ENCODE results near the gene TMCC2. TPM values are rescaled to one million over a fixed set of nuclear protein-coding genes. Genes with fewer than 3 reads are reported as not detected.

The TMCC2 gene
- total and polyA plus RNA-seq, 2 of the 4 experiments (the other 2 are of a cell fraction) = 2.0 to 4.2 TPM

- Histone ChIP-seq H3K4me3 (ENCODE audit: insufficient read depth, low read depth, low read length) (no peak overlapping the region), H3K27ac (ENCODE audit: insufficient read depth, low read length) (no peak overlapping the region), H2BK20ac (ENCODE audit: low read depth, low read length) (no peak overlapping the region), H3K18ac (ENCODE audit: low read depth, low read length) (no peak overlapping the region), H3K27me3 (ENCODE audit: control insufficient read depth, insufficient read depth, low read length) (no peaks in the 10 kb centered on the region), H4K20me1 (ENCODE audit: insufficient read depth, low read length) (no peaks in the 10 kb centered on the region), H2BK15ac (ENCODE audit: low read depth, low read length) (no peak overlapping the region), H4K91ac (ENCODE audit: insufficient read depth, low read depth, low read length) (no peak overlapping the region), H3K4me1 (ENCODE audit: control insufficient read depth, insufficient read depth, low read length) (peaks cover 12% of the 10 kb centered on the region), H3K4me2 (ENCODE audit: low read depth, low read length) (no peak overlapping the region), H2AFZ (replicated peaks; ENCODE audit: low read length, poor library complexity) (peak overlapping the region; percentile 17), H3K14ac (replicated peaks; ENCODE audit: low read depth, low read length) (no peak overlapping the region), H3K9me1 (ENCODE audit: insufficient read depth, low read length) (peaks cover 9% of the 10 kb centered on the region), H3K23ac (ENCODE audit: low read depth, low read length) (no peak overlapping the region), H3K9me3 (ENCODE audit: control insufficient read depth, insufficient read depth, low read length) (no peaks in the 10 kb centered on the region), H3K79me1 (ENCODE audit: low read depth in 1 of 2, low read length in 2 of 2) (peaks cover 2 to 3% of the 10 kb centered on the region in 2 experiments; a peak in 2 of 4 replicates), H4K5ac (ENCODE audit: low read depth, low read length) (no peak overlapping the region), H2AK5ac (ENCODE audit: low read depth, low read length) (no peak overlapping the region; the same call in 1 of the 2 replicates), H4K8ac (ENCODE audit: low read depth in 2 of 2, low read length in 2 of 2) (no peak overlapping the region), H3K56ac (ENCODE audit: extremely low read depth, insufficient read depth, low read length) (no peak overlapping the region), H2BK5ac (ENCODE audit: low read depth, low read length, poor library complexity, severe bottlenecking) (no peak overlapping the region), H3K36me3 (ENCODE audit: control insufficient read depth, insufficient read depth, low read length) (peaks cover 2% of the 10 kb centered on the region; the same call in 1 of the 2 replicates), H3K9ac (ENCODE audit: low read depth, low read length) (no peak overlapping the region), H2BK120ac (ENCODE audit: low read depth, low read length) (no peak overlapping the region), H2AK9ac (replicated peaks; ENCODE audit: low read depth, low read length, poor library complexity) (no peak overlapping the region), H3K4ac (ENCODE audit: low read depth, low read length) (no peak overlapping the region)
- DNase-seq = no peak
- no peak for ATAC-seq (ENCODE audit: low read depth)
- WGBS, 2 experiments (ENCODE audit: extremely low coverage in 2 of 2, insufficient read length in 1 of 2) = 88% methylated on average over 44 of the region's 48 CpGs; no CpG with 5 or more reads in 1 of the 2 experiments
- in situ Hi-C loops (cut with MboI; ENCODE audit: low sequenced_read_pairs) = loop anchor here (25.0 kb wide), 1 partner anchor 457 kb away; no protein-coding TSS in a partner anchor
- POLR2A ChIA-PET (ENCODE audit: unreplicated experiment) = no interaction called here
- no peak for TF ChIP-seq ELK1 (IDR thresholded peaks at IDR 0.05; ENCODE audit: borderline replicate concordance, low read depth, low read length)
- no peak for TF ChIP-seq RFX5 (IDR thresholded peaks at IDR 0.05; ENCODE audit: low read depth, low read length)
- no peak for TF ChIP-seq RAD21 (IDR thresholded peaks at IDR 0.05; ENCODE audit: low read length)
- TF ChIP-seq BHLHE40 (IDR thresholded peaks at IDR 0.05; ENCODE audit: low read depth, low read length) = no peak
- no peak for TF ChIP-seq POLR2A (IDR thresholded peaks at IDR 0.05; ENCODE audit: low read depth, low read length)
- intact Hi-C loops (cut with micrococcal nuclease) = no loop called here
- dilution Hi-C loops (cut with HindIII; ENCODE audit: low sequenced_read_pairs, unreplicated experiment) = no loop called here
- no TSS peak for BruUV-seq (replicated peaks)
- CTCF ChIA-PET = interaction anchor here (3.5 kb wide), 1 partner anchor 56 kb away, joined by 35 read pairs; no protein-coding TSS in a partner anchor
Observed at GRCh38 chr1:205268846-205269680, 41.3 kb downstream of the TMCC2 start.
